SK-N-SH treated with all-trans-retinoic acid at 6 μM for 48 hours (cell line): Measurements from ENCODE around the gene NEAT1.

Source experiments
- ATAC-seq: fragments of 200-7000 bp; cut with Tn5 transposase; 3 replicates; pipeline ENCODE4 v1.9.1; 2020; ENCODE audit warnings: mild to moderate bottlenecking, moderate library complexity
- ARNTL ChIP-seq: fragments of 450-650 bp; formaldehyde crosslinking; IDR thresholded peaks from 2 replicates; pipeline ENCODE4 v1.5.0; 2020; ENCODE audit warnings: low read depth, mild to moderate bottlenecking, moderate library complexity, borderline replicate concordance
- BACH2 ChIP-seq: fragments of 250-450 bp; sonication (Bioruptor Pico); IDR thresholded peaks from 2 replicates; pipeline ENCODE4 v1.9.0; 2021; ENCODE audit warnings: mild to moderate bottlenecking, borderline replicate concordance
- CREB5 ChIP-seq: fragments of 250-450 bp; sonication (Bioruptor Pico); IDR thresholded peaks from 2 replicates; pipeline ENCODE4 v1.5.1; 2020; ENCODE audit warnings: low read depth, mild to moderate bottlenecking, moderate library complexity
- CSRNP3 ChIP-seq: fragments of 250-450 bp; sonication (Bioruptor Pico); IDR thresholded peaks from 2 replicates; pipeline ENCODE4 v1.5.1; 2021; ENCODE audit warnings: mild to moderate bottlenecking, moderate library complexity
- ESRRG ChIP-seq: fragments of 250-450 bp; sonication (Bioruptor Pico); IDR thresholded peaks from 2 replicates; pipeline ENCODE4 v1.6.1; 2021; ENCODE audit warnings: mild to moderate bottlenecking
- GLIS3 ChIP-seq: fragments of 250-450 bp; sonication (Bioruptor Pico); IDR thresholded peaks from 2 replicates; pipeline ENCODE4 v1.5.0; 2020; ENCODE audit warnings: mild to moderate bottlenecking, moderate library complexity
- OSR1 ChIP-seq: fragments of 250-450 bp; sonication (Bioruptor Pico); IDR thresholded peaks from 2 replicates; pipeline ENCODE4 v1.8.0; 2022; ENCODE audit warnings: moderate library complexity, mild to moderate bottlenecking, inconsistent platforms
- PATZ1 ChIP-seq: fragments of 250-450 bp; sonication (Bioruptor Pico); IDR thresholded peaks from 2 replicates; pipeline ENCODE4 v1.8.0; 2020; ENCODE audit warnings: mild to moderate bottlenecking, moderate library complexity, borderline replicate concordance
- POU6F1 ChIP-seq: fragments of 250-450 bp; sonication (Bioruptor Pico); IDR thresholded peaks from 2 replicates; pipeline ENCODE4 v1.8.0; 2021; ENCODE audit warnings: low read depth, mild to moderate bottlenecking, moderate library complexity, borderline replicate concordance
- PPARA ChIP-seq: fragments of 250-450 bp; sonication (Bioruptor Pico); IDR thresholded peaks from 2 replicates; pipeline ENCODE4 v1.5.0; 2020; ENCODE audit warnings: mild to moderate bottlenecking, borderline replicate concordance
- RARB ChIP-seq: fragments of 250-450 bp; sonication (Bioruptor Pico); IDR thresholded peaks from 2 replicates; pipeline ENCODE4 v1.8.0; 2021; ENCODE audit warnings: mild to moderate bottlenecking, moderate library complexity
- SNAI2 ChIP-seq: fragments of 250-450 bp; sonication (Bioruptor Pico); IDR thresholded peaks from 2 replicates; pipeline ENCODE4 v1.5.0; 2020; ENCODE audit warnings: mild to moderate bottlenecking, moderate library complexity
- TSHZ2 ChIP-seq: fragments of 250-450 bp; sonication (Bioruptor Pico); IDR thresholded peaks from 2 replicates; pipeline ENCODE4 v1.5.0; 2020; ENCODE audit warnings: mild to moderate bottlenecking, moderate library complexity
- ZC3H10 ChIP-seq: fragments of 250-450 bp; sonication (Bioruptor Pico); IDR thresholded peaks from 2 replicates; pipeline ENCODE4 v1.5.1; 2021; ENCODE audit warnings: mild to moderate bottlenecking, moderate library complexity
- ZFP3 ChIP-seq: fragments of 250-450 bp; sonication (Bioruptor Pico); IDR thresholded peaks from 2 replicates; pipeline ENCODE4 v1.5.0; 2020; ENCODE audit warnings: mild to moderate bottlenecking, moderate library complexity
- ZFP30 ChIP-seq: fragments of 450-650 bp; formaldehyde crosslinking; IDR thresholded peaks from 2 replicates; pipeline ENCODE4 v1.5.0; 2022; ENCODE audit warnings: mild to moderate bottlenecking, moderate library complexity
- ZNF565 ChIP-seq: fragments of 450-650 bp; formaldehyde crosslinking; conservative IDR thresholded peaks from 2 replicates; pipeline ENCODE4 v1.5.0; 2020; ENCODE audit warnings: low read depth, mild to moderate bottlenecking, moderate library complexity
- ZNF8 ChIP-seq: fragments of 450-650 bp; formaldehyde crosslinking; IDR thresholded peaks from 2 replicates; pipeline ENCODE4 v1.5.0; 2020; ENCODE audit warnings: mild to moderate bottlenecking, moderate library complexity

NEAT1 gene

GRCh38 chr11:65399845-65400244 is 22.8 kb upstream of the NEAT1 start:
- no peak for ATAC-seq
- TF ChIP-seq TSHZ2 (CRISPR knock-in tag) (no peak), GLIS3 (CRISPR knock-in tag) (no peak), ARNTL (no peak), ZNF8 (CRISPR knock-in tag) (no peak), ZC3H10 (CRISPR knock-in tag) (no peak), ZNF565 (CRISPR knock-in tag) (no peak), CREB5 (no peak), CSRNP3 (no peak), RARB (CRISPR knock-in tag) (no peak), BACH2 (CRISPR knock-in tag) (no peak), SNAI2 (CRISPR knock-in tag) (no peak), PPARA (CRISPR knock-in tag) (no peak), ZFP3 (CRISPR knock-in tag) (no peak), POU6F1 (no peak), ZFP30 (CRISPR knock-in tag) (no peak), OSR1 (CRISPR knock-in tag) (no peak)

GRCh38 chr11:65400307-65401072 is 22.1 kb upstream of the NEAT1 start:
- TF ChIP-seq CSRNP3: no peak
- TF ChIP-seq GLIS3 (CRISPR knock-in tag): no peak
- no peak for TF ChIP-seq POU6F1
- TF ChIP-seq PATZ1 (CRISPR knock-in tag): no peak
- TF ChIP-seq ESRRG (CRISPR knock-in tag): no peak
- no peak for TF ChIP-seq CREB5
- no peak for TF ChIP-seq SNAI2 (CRISPR knock-in tag)
- no peak for TF ChIP-seq ZFP3 (CRISPR knock-in tag)
- no peak for TF ChIP-seq RARB (CRISPR knock-in tag)

More at GRCh38 chr11:65400307-65401072, 22.1 kb upstream of the NEAT1 start:
- no peak for ATAC-seq
